PC-3 (cell line): ENCODE data around the gene CYB5R3. TPM values are rescaled to one million over a fixed set of nuclear protein-coding genes. Genes with fewer than 3 reads are reported as not detected.

Source experiments
- ATAC-seq: fragments of 200-7000 bp; cut with Tn5 transposase; 2 replicates; pipeline ENCODE4 v1.9.1; 2020; ENCODE audit warnings: mild to moderate bottlenecking, moderate library complexity
- BruUV-seq: library from RNA; stranded (reverse); fragments of 400-500 nt; replicated peaks from 2 replicates; lab custom pipeline; 2021; lab: Mats Ljungman, UMichigan
- CTCF ChIA-PET: fragments of 300-600 bp; sonication (Branson Sonifier 250); formaldehyde crosslinking; loops from one replicate; lab custom pipeline; 2022; ENCODE audit warnings: antibody characterized with exemption; lab: Charles Lee
- POLR2A ChIA-PET: fragments of 300-600 bp; sonication (Branson Sonifier 250); formaldehyde crosslinking; loops from one replicate; lab custom pipeline; 2022; ENCODE audit warnings: antibody characterized with exemption; ENCODE audit not compliant: unreplicated experiment; lab: Charles Lee
- DNase-seq: peaks from one replicate; pipeline ENCODE4 v3.0.0-alpha.2; 2015
- H2AFZ ChIP-seq: fragments of 300-600 bp; sonication (generic); 2 replicates; pipeline ENCODE4 v1.6.0; 2016; ENCODE audit warnings: antibody characterized with exemption, low read length
- H3F3A ChIP-seq: fragments of 300-600 bp; sonication (generic); one replicate; pipeline ENCODE4 v1.6.0; 2017; ENCODE audit warnings: antibody characterized with exemption, low read length, control low read depth, mild to moderate bottlenecking; ENCODE audit not compliant: unreplicated experiment
- H3K27ac ChIP-seq: fragments of 300-600 bp; sonication (generic); 2 replicates; pipeline ENCODE4 v1.5.1; 2016; ENCODE audit warnings: mild to moderate bottlenecking, low read length
- H3K27me3 ChIP-seq: fragments of 300-600 bp; sonication (generic); 2 replicates; pipeline ENCODE4 v1.6.1; 2016; ENCODE audit warnings: low read length, mixed read lengths
- H3K36me3 ChIP-seq: fragments of 300-600 bp; sonication (generic); 2 replicates; pipeline ENCODE4 v1.6.1; 2016; ENCODE audit warnings: low read depth, mixed run types, low read length, mixed read lengths
- H3K4me1 ChIP-seq: fragments of 300-600 bp; sonication (generic); 2 replicates; pipeline ENCODE4 v1.5.1; 2016; ENCODE audit warnings: low read length; ENCODE audit not compliant: insufficient read depth
- H3K4me2 ChIP-seq: fragments of 300-600 bp; sonication (generic); 2 replicates; pipeline ENCODE4 v1.6.0; 2016; ENCODE audit warnings: low read length
- H3K4me3 ChIP-seq: fragments of 300-600 bp; sonication (generic); 2 replicates; pipeline ENCODE4 v1.5.1; 2016; ENCODE audit warnings: mild to moderate bottlenecking, low read length, mixed read lengths
- H3K79me2 ChIP-seq: fragments of 300-600 bp; sonication (generic); 2 replicates; pipeline ENCODE4 v1.6.1; 2017; ENCODE audit warnings: low read length, mixed read lengths
- H3K9ac ChIP-seq: fragments of 300-600 bp; sonication (generic); 2 replicates; pipeline ENCODE4 v1.6.0; 2016; ENCODE audit warnings: mild to moderate bottlenecking, low read length
- H3K9me2 ChIP-seq: fragments of 300-600 bp; sonication (generic); replicated peaks from 2 replicates; pipeline ENCODE4 v1.6.1; 2016; ENCODE audit warnings: mixed run types, low read length, mixed read lengths
- H3K9me3 ChIP-seq: fragments of 300-600 bp; sonication (generic); 2 replicates; pipeline ENCODE4 v1.6.1; 2016; ENCODE audit warnings: low read length, mixed read lengths
- H4K20me1 ChIP-seq: fragments of 300-600 bp; sonication (generic); 2 replicates; pipeline ENCODE4 v1.6.1; 2016; ENCODE audit warnings: low read length, mixed read lengths
- CTCF ChIP-seq: fragments of 300-600 bp; sonication (generic); conservative IDR thresholded peaks from 2 replicates; pipeline ENCODE4 v1.5.1; 2017; ENCODE audit warnings: antibody characterized with exemption, low read depth, mild to moderate bottlenecking, low read length
- EZH2 ChIP-seq: fragments of 300-600 bp; sonication (generic); IDR thresholded peaks from one replicate; pipeline ENCODE4 v1.6.1; 2017; ENCODE audit warnings: antibody characterized with exemption, mild to moderate bottlenecking, low read length; ENCODE audit not compliant: unreplicated experiment
- EZH2phosphoT487 ChIP-seq: fragments of 300-600 bp; sonication (generic); IDR thresholded peaks from 2 replicates; pipeline ENCODE4 v1.6.1; 2018; ENCODE audit warnings: mild to moderate bottlenecking, antibody characterized with exemption, low read length, borderline replicate concordance
- intact Hi-C: fragments of 100-400 bp; cut with micrococcal nuclease; formaldehyde crosslinking; loops from 2 replicates; pipeline ENCODE4 v1.9.0; 2023
- total RNA-seq: library from RNA; depleted of rRNA; stranded (reverse); fragments of >200 nt; gene quantifications from 2 replicates; pipeline ENCODE4 v1.2.3, GENCODE V29; 2014

Gene CYB5R3
- total RNA-seq, 1 experiment from 2014 or later = 73.3 TPM

- ATAC-seq = no peak
- Histone ChIP-seq H2AFZ (no peak overlapping the region), H3K36me3 (peaks cover 29% of the 10 kb centered on the region), H4K20me1 (no peaks in the 10 kb centered on the region), H3K9me2 (no peaks in the 10 kb centered on the region), H3K4me2 (no peak overlapping the region), H3K9ac (no peak overlapping the region), H3K27ac (no peak overlapping the region), H3F3A (no peaks in the 10 kb centered on the region), H3K4me3 (no peak overlapping the region), H3K4me1 (no peaks in the 10 kb centered on the region), H3K9me3 (no peaks in the 10 kb centered on the region), H3K79me2 (no peaks in the 10 kb centered on the region), H3K27me3 (no peaks in the 10 kb centered on the region)
- BruUV-seq = no TSS peak
- no peak for DNase-seq
- TF ChIP-seq CTCF (no peak), EZH2 (no peak), EZH2phosphoT487 (no peak)
- CTCF ChIA-PET = no interaction called here
- POLR2A ChIA-PET = no interaction called here
- intact Hi-C loops = no loop called here
These were observed 53.8 kb downstream of the CYB5R3 start for GRCh38 chr22:42595434-42595833.

- ChIA-PET POLR2A (no interaction called here), CTCF (no interaction called here)
- Histone ChIP-seq H3K9me3 (no peaks in the 10 kb centered on the region), H4K20me1 (no peaks in the 10 kb centered on the region), H3F3A (no peaks in the 10 kb centered on the region), H3K27ac (no peak overlapping the region), H3K4me2 (no peak overlapping the region), H3K4me1 (no peaks in the 10 kb centered on the region), H3K4me3 (no peak overlapping the region), H3K27me3 (no peaks in the 10 kb centered on the region), H3K36me3 (peaks cover 32% of the 10 kb centered on the region), H2AFZ (no peak overlapping the region), H3K79me2 (no peaks in the 10 kb centered on the region), H3K9ac (no peak overlapping the region), H3K9me2 (no peaks in the 10 kb centered on the region)
- BruUV-seq = no TSS peak
- no peak for TF ChIP-seq EZH2phosphoT487
- DNase-seq = no peak
- intact Hi-C loops = no loop called here
- no peak for ATAC-seq
These were observed 57.2 kb downstream of the CYB5R3 start for GRCh38 chr22:42591987-42592386.

- ChIA-PET CTCF (no interaction called here), POLR2A (no interaction called here)
- Histone ChIP-seq H4K20me1 (no peaks in the 10 kb centered on the region), H3K9ac (no peak overlapping the region), H3K9me3 (no peaks in the 10 kb centered on the region), H3K9me2 (no peaks in the 10 kb centered on the region), H3K4me1 (no peaks in the 10 kb centered on the region), H3K27me3 (no peaks in the 10 kb centered on the region), H3K4me2 (no peak overlapping the region), H3K36me3 (peaks cover 21% of the 10 kb centered on the region), H3K4me3 (no peak overlapping the region), H2AFZ (no peak overlapping the region), H3K27ac (no peak overlapping the region), H3K79me2 (no peaks in the 10 kb centered on the region), H3F3A (no peaks in the 10 kb centered on the region)
- TF ChIP-seq EZH2phosphoT487 (no peak), EZH2 (no peak), CTCF (no peak)
- ATAC-seq (no peak), DNase-seq (no peak)
- BruUV-seq = no TSS peak
- intact Hi-C loops = no loop called here
These were observed 61.5 kb downstream of the CYB5R3 start for GRCh38 chr22:42587588-42588175.
